Stimulated activated CD8-positive, alpha-beta memory T cell treated with anti-CD3 and anti-CD28 coated beads, Interleukin-12 subunit alpha, Interleukin-12 subunit beta, amount 100 ng/mL, for 4 hours (primary cell): ENCODE data around the gene INPP4B.
"Not testable (repeated sequence)": the region's sequence is repeated elsewhere in the genome, so short reads cannot be mapped to it uniquely, and the experiment has no call there.

Source experiments
- DNase-seq: peaks from one replicate; pipeline ENCODE4 v3.0.0-alpha.2; 2020; ENCODE audit warnings: low read depth

INPP4B gene

DNA sequence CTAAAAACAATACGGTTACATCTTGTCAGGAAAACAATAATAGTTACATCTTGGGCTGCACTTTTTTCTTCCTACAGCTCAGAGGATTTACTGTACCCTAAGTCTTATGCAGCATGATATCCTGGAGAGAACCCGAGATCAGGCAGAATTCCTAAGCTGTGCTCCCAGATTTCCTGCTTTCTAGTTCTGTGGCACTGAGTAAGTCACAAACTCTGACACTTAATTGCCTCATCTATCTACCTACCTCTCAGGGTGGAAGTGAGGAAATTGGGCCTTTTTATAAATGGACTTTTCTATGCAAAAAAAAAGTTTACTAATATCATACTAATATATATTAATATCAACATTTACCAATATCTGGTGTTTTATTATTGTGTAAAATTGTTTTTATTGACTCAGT is 438.5 kb downstream of the INPP4B start:
- DNase-seq, result no peak

DNA sequence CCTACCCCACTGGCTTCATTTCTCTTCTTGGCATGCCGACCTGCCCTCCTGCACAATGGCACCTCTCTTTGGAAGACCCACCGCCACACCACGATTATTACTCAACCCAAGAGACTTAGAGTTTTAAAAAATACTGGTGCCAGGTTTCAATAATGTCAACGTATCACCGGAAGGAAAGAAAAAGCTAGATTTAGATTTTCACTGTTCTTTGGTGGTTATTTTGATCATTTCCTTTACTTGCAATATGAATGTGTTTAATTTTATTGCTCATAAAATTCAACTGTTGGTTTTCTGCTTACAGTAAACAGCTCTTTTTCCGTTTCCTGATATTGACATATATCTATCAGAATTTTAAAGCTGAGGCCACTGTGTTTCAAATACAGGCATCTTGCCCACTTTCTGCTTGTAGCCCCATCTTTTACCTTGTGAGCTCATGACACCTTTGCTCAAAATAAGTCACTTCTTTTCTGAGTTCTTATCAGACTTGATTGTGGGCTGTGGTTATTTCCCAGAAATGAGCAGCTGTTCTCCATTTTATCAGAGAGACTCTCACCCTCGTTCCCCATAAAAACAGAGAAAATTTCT is 439.1 kb downstream of the INPP4B start:
- DNase-seq, result no peak

DNA sequence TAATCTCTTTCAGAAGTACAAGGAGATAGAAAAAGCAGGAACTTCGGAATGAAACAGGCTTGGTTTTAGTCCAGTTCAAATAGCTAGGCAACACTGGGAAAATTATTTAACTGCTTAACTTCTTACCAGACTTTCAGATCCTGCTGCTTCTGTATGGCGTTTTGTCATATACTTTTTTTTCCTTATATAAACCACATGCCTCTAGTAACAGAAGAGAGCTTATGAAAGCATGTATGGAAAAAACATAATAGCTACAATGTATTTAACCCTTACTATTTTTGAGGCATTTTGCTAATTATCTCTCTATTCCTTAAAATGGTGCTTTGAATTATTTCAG is 439.6 kb downstream of the INPP4B start:
- no peak for DNase-seq

DNA sequence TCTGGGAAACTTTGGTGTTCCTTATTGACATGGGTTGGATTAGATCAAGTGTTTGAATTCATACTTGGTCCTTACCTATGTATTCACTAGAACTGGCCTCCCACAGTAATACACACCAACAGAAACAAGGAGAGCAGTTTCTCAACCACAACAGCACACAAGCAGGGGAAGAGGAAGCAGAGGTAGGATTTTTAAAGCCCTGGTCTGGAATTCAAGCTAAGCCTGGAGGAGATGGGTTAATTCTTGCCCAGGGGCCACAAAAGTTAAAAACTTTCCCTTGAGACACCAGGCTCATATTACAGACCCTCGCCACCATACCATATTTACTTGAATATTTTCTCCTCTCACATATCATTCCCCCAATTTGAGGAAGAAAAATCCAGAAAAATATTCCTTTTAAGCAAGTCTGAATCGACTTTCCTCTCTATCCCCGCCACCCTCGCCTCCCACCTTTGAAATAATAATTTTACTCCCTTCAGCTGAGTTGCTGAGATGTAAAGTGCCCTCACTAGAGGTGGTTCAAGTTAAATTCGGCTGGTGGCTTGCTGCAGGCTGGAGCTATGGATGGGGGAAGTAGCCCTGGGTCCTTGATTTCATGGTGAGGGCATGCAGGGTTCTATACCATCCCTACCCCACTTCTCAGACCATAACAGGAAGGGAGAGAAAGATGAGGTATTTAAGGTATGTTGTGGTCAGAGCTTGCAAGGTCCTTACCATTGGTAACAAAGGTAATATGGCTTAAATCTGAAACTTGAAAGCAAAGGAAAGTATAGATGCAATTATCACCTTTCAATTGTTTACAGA is 440.2 kb downstream of the INPP4B start:
- DNase-seq, result no peak

DNA sequence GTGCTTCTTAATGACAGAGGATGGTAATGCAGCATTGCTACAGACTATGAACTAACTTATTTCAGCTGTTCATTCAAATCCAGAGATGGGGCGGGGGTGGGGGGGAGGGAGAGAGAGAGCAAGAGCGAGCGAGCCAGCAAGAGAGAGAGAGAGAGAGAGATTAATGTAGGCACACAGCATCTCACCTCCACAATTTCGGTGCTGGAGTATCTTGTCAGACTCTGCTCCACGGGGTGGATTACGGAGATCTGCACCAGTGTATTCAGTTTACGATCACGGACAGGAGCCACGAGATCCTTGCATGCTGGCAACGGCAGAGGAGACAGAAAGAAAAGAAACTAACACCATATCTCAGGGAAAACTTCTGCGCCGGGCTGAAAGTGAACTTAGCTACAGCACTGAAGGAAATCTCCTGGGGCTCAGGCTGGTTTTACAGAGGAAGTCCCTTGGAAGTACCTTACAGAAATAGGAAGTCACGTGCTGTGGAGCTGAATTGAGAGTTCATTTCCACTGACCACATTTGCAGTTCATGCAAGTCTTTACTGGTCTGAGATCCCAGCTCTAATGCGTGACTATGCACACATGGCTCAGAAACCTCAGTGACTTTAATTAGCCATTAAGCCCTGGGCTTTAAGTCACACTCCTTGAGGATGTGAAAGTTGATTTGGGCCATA is 440.9 kb downstream of the INPP4B start:
- DNase-seq, result no peak

DNA sequence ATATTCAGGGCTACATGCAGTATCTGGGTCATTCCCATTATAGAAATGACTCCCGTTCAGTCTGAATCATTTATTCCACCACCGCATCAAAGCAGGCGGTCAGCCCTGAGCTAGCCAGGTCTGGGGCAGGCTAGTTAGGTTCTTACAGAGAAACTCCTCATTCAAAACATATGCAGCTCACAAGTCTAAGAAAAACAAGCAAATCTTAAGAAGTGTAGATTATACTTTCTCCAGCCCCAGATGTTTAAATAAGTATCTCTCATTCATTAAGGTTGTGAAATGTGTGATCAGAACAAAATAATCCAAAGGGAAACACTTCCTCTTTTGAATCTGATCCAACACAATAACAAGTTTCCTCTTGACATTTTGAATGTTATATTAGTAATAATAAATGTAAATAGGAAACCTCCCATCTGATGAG is 441.9 kb downstream of the INPP4B start:
- DNase-seq, result no peak

DNA sequence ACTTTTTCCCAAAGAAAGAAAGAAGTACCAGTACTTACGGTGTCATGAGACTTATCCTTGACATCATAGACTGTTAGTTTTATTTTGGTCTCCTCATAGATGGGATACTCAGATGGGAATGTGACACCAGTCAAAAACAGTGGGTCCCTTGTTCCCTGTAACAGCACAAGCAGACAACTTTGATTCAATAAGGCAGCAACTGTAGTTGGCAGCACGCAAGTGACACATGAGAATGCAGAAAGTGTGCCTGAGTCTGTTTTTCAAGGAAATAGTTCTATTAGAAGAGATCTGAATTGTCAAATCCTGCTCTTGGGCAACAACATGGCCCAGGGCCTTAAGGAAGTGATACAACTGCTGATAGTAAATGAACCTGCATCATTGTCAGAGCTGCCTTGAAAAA is 443.2 kb downstream of the INPP4B start:
- no peak for DNase-seq

DNA sequence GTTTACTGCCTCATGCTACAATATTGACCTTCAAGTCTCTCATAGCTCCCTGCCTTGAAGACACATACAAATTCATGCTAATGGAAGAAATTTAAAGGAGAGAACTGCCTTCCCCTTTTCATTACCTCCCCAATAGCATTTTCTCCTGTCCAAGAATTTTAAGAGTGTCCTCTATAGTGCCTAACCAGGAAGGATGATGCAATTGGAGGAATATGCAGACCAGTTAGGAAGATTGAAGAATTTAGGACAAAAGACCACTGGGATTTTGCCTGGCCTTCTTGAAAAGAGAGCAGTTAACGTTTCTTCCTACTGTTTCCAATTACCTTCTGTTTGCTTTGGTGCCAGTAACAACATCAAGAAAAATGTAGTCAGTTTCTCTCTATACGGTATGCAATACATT is 443.9 kb downstream of the INPP4B start:
- no peak for DNase-seq

DNA sequence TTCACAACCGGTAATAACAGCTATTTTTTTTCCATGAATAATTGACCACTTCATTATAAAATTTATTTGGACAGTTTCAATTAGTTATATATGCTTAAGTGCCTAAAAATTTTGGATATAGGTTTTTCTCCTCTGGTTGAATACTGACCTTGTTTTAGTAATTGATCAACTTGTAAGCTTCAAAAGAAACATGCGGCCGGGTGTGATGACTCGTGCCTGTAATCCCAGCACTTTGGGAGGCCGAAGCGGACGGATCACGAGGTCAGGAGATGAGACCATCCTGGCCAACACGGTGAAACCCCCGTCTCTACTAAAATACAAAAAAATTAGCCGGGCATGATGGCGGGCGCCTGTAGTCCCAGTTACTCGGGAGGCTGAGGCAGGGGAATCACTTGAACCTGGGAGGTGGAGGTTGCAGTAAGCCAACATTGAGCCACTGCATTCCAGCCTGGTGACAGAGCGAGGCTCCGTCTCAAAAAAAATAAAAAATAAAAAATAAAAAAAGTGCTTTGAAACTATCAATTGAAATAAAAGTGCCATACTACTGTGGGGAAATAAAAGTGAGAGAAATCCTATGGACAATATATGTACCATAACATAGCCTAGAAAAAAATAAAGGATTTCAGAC is 448.6 kb downstream of the INPP4B start:
- not testable (repeated sequence) for DNase-seq

DNA sequence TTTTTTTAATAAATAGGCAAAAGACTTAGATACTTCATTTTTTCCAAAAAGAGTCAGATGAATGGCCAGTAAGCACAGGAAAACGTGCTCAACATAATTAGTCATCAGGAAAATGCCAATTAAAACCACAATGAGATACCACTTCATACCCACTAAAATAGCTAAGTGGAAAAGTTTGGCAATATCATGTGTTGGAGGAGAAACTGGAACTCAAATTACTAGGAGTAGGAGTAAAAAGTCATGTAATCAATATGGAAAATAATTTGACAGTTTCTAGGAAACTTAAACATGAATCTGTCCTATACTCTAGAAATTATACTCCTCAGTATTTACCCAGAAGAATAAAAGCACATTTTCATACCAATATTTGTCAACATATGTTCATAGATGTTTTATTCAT is 449.8 kb downstream of the INPP4B start:
- no peak for DNase-seq

DNA sequence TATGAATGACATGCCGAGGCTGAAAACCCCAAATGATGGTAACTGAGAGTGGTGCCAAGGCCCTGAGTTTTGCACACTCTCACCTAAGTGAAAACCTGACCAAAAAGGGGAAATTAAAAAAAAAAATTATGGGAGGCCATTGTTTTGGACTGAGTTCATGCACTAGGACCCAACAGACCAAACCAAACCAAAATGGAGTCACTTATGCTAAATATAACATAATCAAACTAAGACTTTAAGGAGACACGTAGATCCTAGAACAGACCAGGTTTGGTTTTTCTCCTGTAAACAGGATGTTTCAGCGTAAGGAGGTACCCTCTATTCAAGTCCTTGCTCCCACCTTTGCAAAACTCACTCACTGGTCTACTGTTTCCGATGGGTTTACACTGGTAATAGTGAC is 453.0 kb downstream of the INPP4B start:
- no peak for DNase-seq

DNA sequence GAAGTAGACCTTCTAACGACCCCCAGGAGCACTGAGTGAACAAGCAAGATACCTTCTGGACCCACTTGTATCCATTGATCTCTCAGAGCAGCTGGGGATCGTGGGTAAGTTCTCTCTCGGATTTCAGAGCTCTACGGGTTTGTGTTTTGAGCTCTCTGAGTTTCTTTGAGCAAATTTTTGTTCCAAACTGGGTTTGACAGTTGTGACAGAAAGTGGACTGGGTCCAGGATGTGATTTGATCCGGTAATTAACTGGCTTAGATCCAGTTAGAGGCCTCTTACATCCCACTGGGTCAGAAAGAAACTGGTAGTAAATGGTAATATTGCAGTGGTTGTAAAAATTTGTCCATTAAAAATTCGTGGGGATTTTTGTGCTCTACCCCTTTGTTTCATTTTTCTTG is 459.2 kb downstream of the INPP4B start:
- no peak for DNase-seq

DNA sequence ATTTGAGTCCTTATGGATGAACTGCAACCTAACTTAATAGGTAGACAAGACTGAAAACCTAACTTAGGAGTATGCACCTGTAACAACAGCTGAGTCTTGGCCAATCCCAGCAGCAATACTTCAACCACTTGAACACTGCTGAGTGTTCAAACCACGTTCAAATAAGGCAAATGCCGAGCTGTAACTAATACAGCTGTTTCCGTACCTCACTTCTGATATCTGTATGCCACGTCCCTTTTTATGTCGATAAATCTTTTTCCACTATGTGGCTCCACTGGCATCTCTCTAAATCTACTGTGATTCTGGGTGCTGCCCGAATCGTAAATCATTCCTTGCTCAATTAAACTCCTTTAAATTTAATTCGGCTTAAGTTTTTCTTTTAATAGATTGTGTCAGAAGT is 459.7 kb downstream of the INPP4B start:
- DNase-seq, result no peak

DNA sequence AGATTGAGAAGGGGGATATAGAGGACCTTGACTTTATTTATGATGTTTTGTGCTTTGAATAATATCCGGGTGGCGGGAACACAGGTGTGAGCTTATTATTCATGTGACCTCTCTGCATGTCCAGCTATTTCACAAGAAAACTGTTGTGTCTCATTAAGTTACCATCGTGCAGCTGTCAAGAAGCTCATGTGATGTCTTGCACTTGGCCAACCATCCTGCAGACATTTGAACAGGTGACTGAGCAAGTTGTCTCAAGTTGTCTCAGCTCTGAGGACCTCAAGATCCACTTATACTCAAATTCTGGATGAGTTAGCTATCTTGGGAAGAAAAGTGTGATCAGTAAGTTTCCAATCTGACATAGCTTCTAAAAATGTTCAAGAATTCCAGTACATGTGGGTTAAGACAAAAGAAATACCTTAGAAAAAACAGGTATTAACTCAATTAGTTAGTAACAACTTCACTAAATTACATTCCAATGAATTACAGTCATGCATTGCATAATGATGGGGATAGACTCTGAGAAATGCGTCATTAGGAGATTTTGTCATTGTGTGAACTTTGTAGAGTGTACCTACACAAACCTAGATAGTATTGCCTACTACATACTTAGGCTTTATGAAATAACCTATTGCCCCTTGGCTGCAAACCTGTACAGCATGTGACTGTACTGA is 462.2 kb downstream of the INPP4B start:
- DNase-seq, result no peak

DNA sequence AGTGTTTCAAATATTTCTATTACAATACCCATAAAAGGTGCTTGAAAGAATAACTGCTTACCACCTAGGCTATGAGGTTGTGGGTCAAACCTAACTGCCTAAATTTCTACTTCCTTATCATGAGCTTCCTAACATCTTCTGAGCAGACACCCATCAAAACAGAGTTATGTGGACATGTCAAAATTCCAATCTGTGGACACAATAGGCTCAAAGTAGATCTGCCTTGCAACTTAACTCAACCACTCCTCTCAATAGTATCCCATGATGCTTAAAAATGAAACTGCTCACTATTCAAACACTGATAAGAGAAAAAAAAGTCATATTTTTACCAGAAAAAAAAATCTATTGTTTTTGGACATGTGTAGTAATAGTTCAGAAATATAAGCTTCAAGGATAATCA is 462.7 kb downstream of the INPP4B start:
- no peak for DNase-seq

DNA sequence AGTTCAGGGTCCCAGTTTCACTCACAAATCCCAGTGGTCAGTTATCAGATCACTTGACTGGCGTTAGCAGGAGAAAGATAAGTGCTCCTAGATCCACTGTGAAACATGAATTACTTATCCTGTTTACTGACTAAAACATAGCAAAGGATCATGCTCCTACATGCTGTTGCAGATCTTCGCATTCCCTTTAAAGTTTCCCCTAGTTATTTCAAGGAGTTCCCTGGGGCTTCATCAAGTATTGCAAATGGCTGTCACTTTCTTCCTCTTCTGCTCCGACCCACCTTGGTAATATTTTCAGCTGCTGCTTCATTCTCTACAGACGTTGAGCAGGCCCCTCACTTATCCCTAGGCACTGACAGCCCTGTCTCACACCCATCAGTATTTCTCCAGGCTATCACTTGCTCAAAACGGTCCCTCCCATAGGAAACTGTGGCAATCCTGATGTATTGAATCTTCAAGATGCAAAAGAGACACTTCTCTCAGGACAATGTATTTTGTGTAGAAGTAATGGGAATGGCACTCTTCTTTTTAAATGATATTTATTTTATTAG is 466.0 kb downstream of the INPP4B start:
- DNase-seq, result no peak

DNA sequence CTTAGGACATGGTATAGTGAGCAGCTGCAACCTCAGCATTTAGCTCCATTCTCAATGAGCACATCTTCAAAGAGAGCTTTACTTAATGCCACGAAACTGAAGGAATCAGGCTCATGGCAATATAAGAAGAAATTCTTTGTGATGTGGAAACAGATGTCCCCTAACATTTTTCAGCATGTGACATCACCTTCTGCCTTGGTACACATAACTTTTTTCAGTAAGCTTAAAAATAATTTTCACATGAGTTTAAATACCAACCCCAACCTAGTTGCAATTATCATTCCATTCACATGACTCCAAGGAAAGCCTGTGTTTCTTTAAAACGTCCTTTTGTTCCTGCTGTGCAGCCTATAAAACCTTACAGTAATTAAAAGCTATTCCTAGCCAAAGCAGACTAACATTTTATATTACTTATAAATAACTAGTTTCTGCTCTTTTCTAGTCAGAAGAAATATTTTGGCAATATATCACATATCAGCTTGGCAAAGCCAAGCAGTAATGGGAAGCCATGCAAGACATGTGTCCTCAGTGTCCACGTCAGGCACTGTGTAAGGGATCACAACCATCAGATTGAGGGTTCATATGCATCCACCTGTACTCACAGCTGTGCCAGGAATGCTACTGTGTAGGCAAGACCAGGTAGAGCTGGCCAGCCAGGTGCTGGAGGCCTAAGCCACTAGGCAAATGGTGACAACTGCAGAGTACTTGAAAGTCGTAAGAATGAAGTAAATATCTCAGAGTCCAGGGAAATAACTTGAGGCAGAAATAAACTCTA is 466.6 kb downstream of the INPP4B start:
- DNase-seq, result no peak

DNA sequence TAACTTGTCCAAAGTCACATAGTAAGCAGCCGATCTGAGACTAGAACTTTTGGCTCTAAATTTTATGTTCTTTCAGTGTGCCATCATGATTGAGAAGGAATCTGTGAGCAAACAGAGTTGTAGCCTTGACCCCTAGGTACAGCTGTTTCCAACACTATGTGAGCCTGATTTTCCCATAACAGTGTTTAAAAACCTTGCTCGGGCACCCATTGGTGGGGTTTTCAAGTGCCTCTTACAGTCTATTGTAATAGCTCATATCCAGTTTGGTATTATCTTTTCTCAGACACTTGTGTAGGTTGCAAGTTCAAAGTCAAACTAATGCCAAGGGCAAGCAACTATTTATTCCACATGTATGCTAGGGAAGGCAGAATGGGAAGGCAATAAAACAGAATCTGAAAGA is 467.9 kb downstream of the INPP4B start:
- no peak for DNase-seq

DNA sequence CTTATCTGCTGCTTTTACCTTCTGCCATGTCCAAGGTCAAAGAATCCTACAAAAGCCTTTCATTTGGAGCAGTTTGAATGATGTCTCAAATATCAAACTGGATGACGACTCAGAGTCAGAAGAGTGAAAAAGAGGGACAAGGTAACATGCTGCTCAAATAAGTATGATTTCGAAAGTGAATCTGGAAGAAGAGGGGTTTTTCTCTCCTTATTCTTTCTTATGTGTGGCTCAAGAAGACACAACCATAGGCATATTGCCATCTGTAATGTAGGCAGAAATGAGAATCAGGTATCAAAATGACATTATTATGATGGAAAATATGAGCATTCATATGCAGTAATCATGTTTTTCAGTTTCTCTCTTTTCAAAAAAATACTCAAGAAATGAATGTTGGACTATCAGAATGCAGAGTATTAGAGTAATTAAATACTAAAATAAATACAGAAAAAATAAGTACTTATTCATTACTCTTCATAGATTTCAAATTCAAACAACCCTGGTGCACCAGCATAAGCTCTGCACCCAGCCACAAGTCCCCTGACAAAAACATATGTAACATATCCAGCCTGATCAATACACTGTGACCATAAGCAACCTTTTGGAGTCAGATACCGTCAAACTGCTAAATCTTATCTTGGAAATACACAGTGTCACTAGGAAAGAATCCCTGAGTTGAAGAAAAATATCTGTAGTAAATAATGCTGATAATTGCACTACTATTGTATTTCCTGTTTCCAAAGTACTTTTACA is 468.6 kb downstream of the INPP4B start:
- no peak for DNase-seq

DNA sequence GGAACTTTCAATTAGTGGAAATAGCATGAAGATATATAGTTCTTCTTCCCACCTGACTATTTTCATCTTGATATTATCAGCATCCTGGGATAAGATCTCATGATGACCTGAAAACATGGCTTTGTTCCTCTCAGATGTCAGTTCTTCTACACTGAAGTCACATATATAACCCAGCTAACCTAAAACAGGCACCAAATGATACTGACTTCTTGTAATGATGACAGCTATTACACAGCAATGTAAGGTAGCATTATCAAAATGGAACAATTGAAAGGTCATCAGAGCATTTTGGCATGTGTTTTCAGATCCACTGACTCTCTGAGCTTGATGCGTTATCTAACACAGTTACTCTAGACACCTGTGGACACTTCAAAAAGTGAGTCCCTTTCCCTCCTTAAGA is 469.9 kb downstream of the INPP4B start:
- no peak for DNase-seq

DNA sequence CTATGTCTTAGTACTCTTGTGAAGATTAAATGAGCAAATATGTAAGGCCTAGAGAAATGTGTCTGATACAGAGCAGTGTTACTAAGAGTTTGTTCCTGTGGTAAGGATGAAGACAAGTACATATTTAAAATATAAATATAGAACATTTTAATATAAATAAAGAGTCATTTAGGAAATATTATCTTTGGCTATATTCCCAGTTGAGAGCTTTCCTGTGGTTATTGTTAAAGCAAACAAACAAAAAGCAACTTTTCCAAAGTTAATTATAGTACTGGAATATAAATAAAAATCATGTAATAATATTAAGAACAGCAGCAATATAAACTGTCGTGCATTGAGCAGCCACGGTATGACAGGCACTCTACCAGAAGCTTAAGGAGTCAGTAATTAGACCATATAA is 472.5 kb downstream of the INPP4B start:
- DNase-seq, result no peak
